Measurements from ENCODE around the gene SORCS1. TPM values are rescaled to one million over a fixed set of nuclear protein-coding genes. Genes with fewer than 3 reads are reported as not detected.

The SORCS1 gene
- total and polyA plus RNA-seq, 2 experiments from 2014 or later, result 1.1 to 4.6 TPM

DNA sequence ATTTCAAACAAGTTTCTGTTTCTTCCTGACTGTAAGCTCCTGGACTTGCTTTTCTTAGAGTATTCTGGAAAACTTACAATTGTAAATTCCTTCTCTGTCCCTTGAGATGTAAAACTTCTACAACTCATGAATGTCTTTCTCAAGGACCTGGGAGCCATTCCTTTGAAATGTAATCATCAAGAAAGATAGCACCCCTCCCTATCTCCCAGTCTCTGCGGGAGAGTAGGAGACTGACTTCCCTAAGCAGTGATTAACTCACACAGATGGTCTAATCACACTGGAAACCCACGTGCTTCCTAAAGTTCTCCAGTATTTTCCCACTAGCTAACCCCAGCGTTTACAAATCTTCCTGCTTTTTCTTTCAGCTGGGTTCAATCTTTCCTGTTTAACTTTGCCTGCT lies 549.4 kb downstream of the SORCS1 start:
- Histone ChIP-seq H2AFZ (no peak overlapping the region), H3K36me3 (replicated peaks; ENCODE audit: insufficient read depth, low read depth) (no peaks in the 10 kb centered on the region), H3K4me1 (ENCODE audit: insufficient read depth) (no peaks in the 10 kb centered on the region), H3K27ac (no peak overlapping the region), H3K79me2 (no peaks in the 10 kb centered on the region), H3K27me3 (no peaks in the 10 kb centered on the region), H3K4me2 (no peak overlapping the region), H3K9me3 (ENCODE audit: low read depth) (no peaks in the 10 kb centered on the region), H3K4me3 (no peak overlapping the region), H4K20me1 (ENCODE audit: insufficient read depth, poor library complexity, severe bottlenecking) (no peaks in the 10 kb centered on the region), H3K9me2 (replicated peaks; ENCODE audit: insufficient read depth) (no peaks in the 10 kb centered on the region)
- TF ChIP-seq CTCF (IDR thresholded peaks at IDR 0.05; ENCODE audit: poor library complexity), result no peak
- TF ChIP-seq EZH2 (IDR thresholded peaks at IDR 0.05; ENCODE audit: borderline replicate concordance), result no peak
- TF ChIP-seq EZH2phosphoT487 (IDR thresholded peaks at IDR 0.05; ENCODE audit: low read depth, severe bottlenecking, unreplicated experiment), result no peak
- peak; percentile 14 for DNase-seq (ENCODE audit: low spot score)
- WGBS (ENCODE audit: low lambda C conversion rate, missing lambda C conversion rate), result 14% methylated on average over 3 of the region's 3 CpGs

- Histone ChIP-seq H3K4me1 (ENCODE audit: insufficient read depth) (no peaks in the 10 kb centered on the region), H3K27me3 (no peaks in the 10 kb centered on the region), H3K79me2 (no peaks in the 10 kb centered on the region), H2AFZ (no peak overlapping the region), H3K4me2 (no peak overlapping the region), H3K27ac (no peak overlapping the region), H3K4me3 (no peak overlapping the region), H3K9me2 (replicated peaks; ENCODE audit: insufficient read depth) (no peaks in the 10 kb centered on the region), H4K20me1 (ENCODE audit: insufficient read depth, poor library complexity, severe bottlenecking) (no peaks in the 10 kb centered on the region), H3K9me3 (ENCODE audit: low read depth) (no peaks in the 10 kb centered on the region), H3K36me3 (replicated peaks; ENCODE audit: insufficient read depth, low read depth) (no peaks in the 10 kb centered on the region)
- no peak for DNase-seq (ENCODE audit: low spot score)
- WGBS (ENCODE audit: low lambda C conversion rate, missing lambda C conversion rate), result 66% methylated on average over 5 of the region's 5 CpGs
- TF ChIP-seq CTCF (IDR thresholded peaks at IDR 0.05; ENCODE audit: poor library complexity) (no peak), EZH2 (IDR thresholded peaks at IDR 0.05; ENCODE audit: borderline replicate concordance) (no peak), EZH2phosphoT487 (IDR thresholded peaks at IDR 0.05; ENCODE audit: low read depth, severe bottlenecking, unreplicated experiment) (no peak)
Measured at GRCh38 chr10:106614293-106614692, 550.2 kb downstream of the SORCS1 start.

GRCh38 chr10:106612381-106612780 lies 552.1 kb downstream of the SORCS1 start:
- no peak overlapping the region for H3K4me2 ChIP-seq
- no peak overlapping the region for H3K4me3 ChIP-seq
- H3K27ac ChIP-seq, result no peak overlapping the region
- 88% methylated on average over 2 of the region's 6 CpGs for WGBS (ENCODE audit: low lambda C conversion rate, missing lambda C conversion rate)
- H3K9me3 ChIP-seq (ENCODE audit: low read depth), result no peaks in the 10 kb centered on the region
- no peaks in the 10 kb centered on the region for H3K36me3 ChIP-seq (replicated peaks; ENCODE audit: insufficient read depth, low read depth)
- no peaks in the 10 kb centered on the region for H3K4me1 ChIP-seq (ENCODE audit: insufficient read depth)
- no peaks in the 10 kb centered on the region for H4K20me1 ChIP-seq (ENCODE audit: insufficient read depth, poor library complexity, severe bottlenecking)
- DNase-seq (ENCODE audit: low spot score), result no peak
- TF ChIP-seq EZH2 (IDR thresholded peaks at IDR 0.05; ENCODE audit: borderline replicate concordance), result no peak
- TF ChIP-seq EZH2phosphoT487 (IDR thresholded peaks at IDR 0.05; ENCODE audit: low read depth, severe bottlenecking, unreplicated experiment), result no peak
- TF ChIP-seq CTCF (IDR thresholded peaks at IDR 0.05; ENCODE audit: poor library complexity), result no peak
- no peaks in the 10 kb centered on the region for H3K27me3 ChIP-seq
- H3K79me2 ChIP-seq, result no peaks in the 10 kb centered on the region
- no peak overlapping the region for H2AFZ ChIP-seq
- H3K9me2 ChIP-seq (replicated peaks; ENCODE audit: insufficient read depth), result no peaks in the 10 kb centered on the region
